ENCODE measurements around the gene CEP170B.

CEP170B gene

GRCh38 chr14:104865081-104865630 lies at the start of gene CEP170B:
Gene CEP170B (plus strand): TSS chr14:104865268. CDS start chr14:104868451, 3,183 bp downstream.
- TF ChIP-seq ZNF565 (CRISPR knock-in tag; conservative IDR thresholded peaks at IDR 0.05; ENCODE audit: low read depth) (no peak), TOX (CRISPR knock-in tag; IDR thresholded peaks at IDR 0.05; ENCODE audit: borderline replicate concordance) (no peak), CSRNP3 (CRISPR knock-in tag; IDR thresholded peaks at IDR 0.05) (no peak)
- ATAC-seq: peak; percentile 19; the same call in 2 of the 3 replicates

- no peak for TF ChIP-seq OSR1 (CRISPR knock-in tag; IDR thresholded peaks at IDR 0.05)
- no peak for TF ChIP-seq ISL1 (CRISPR knock-in tag; IDR thresholded peaks at IDR 0.05)
- TF ChIP-seq SNAI2 (CRISPR knock-in tag; IDR thresholded peaks at IDR 0.05): no peak
- TF ChIP-seq ZNF70 (CRISPR knock-in tag; IDR thresholded peaks at IDR 0.05): no peak
- no peak for TF ChIP-seq GLIS3 (CRISPR knock-in tag; IDR thresholded peaks at IDR 0.05)
- TF ChIP-seq CSRNP3 (CRISPR knock-in tag; IDR thresholded peaks at IDR 0.05): no peak
- peak; percentile 10; the same call in 2 of the 3 replicates for ATAC-seq
Observed at GRCh38 chr14:104816616-104816884, 48.5 kb upstream of the CEP170B start.

GRCh38 chr14:104817930-104818713 lies 46.9 kb upstream of the CEP170B start:
- TF ChIP-seq TCF4 (CRISPR knock-in tag; IDR thresholded peaks at IDR 0.05; ENCODE audit: borderline replicate concordance): no peak
- TF ChIP-seq ESRRG (CRISPR knock-in tag; IDR thresholded peaks at IDR 0.05): no peak
- TF ChIP-seq CREB5 (CRISPR knock-in tag; IDR thresholded peaks at IDR 0.05; ENCODE audit: low read depth): no peak
- no peak for TF ChIP-seq POU6F1 (CRISPR knock-in tag; IDR thresholded peaks at IDR 0.05; ENCODE audit: borderline replicate concordance, low read depth)
- TF ChIP-seq ZFP30 (CRISPR knock-in tag; IDR thresholded peaks at IDR 0.05): no peak
- no peak for TF ChIP-seq ISL1 (CRISPR knock-in tag; IDR thresholded peaks at IDR 0.05)
- no peak for TF ChIP-seq PATZ1 (CRISPR knock-in tag; IDR thresholded peaks at IDR 0.05; ENCODE audit: borderline replicate concordance)
- TF ChIP-seq TSHZ2 (CRISPR knock-in tag; IDR thresholded peaks at IDR 0.05): no peak
- no peak for TF ChIP-seq PPARA (CRISPR knock-in tag; IDR thresholded peaks at IDR 0.05; ENCODE audit: borderline replicate concordance)
- TF ChIP-seq TOX (CRISPR knock-in tag; IDR thresholded peaks at IDR 0.05; ENCODE audit: borderline replicate concordance): no peak
- no peak for TF ChIP-seq ARNTL (CRISPR knock-in tag; IDR thresholded peaks at IDR 0.05; ENCODE audit: borderline replicate concordance, low read depth)
- TF ChIP-seq ZC3H10 (CRISPR knock-in tag; IDR thresholded peaks at IDR 0.05): no peak
- TF ChIP-seq CSRNP3 (CRISPR knock-in tag; IDR thresholded peaks at IDR 0.05): no peak
- no peak for TF ChIP-seq GLIS3 (CRISPR knock-in tag; IDR thresholded peaks at IDR 0.05)
- TF ChIP-seq CSDC2 (CRISPR knock-in tag; IDR thresholded peaks at IDR 0.05): no peak
- TF ChIP-seq SNAI2 (CRISPR knock-in tag; IDR thresholded peaks at IDR 0.05): no peak
- TF ChIP-seq OSR1 (CRISPR knock-in tag; IDR thresholded peaks at IDR 0.05): no peak
- TF ChIP-seq ZFP3 (CRISPR knock-in tag; IDR thresholded peaks at IDR 0.05): no peak
- no peak for TF ChIP-seq ZNF565 (CRISPR knock-in tag; conservative IDR thresholded peaks at IDR 0.05; ENCODE audit: low read depth)
- TF ChIP-seq BACH2 (CRISPR knock-in tag; IDR thresholded peaks at IDR 0.05; ENCODE audit: borderline replicate concordance): no peak
- ATAC-seq: no peak

Data from SK-N-SH treated with all-trans-retinoic acid at 6 μM for 48 hours (cell line).